Lower lobe of right lung (tissue), 2 donors: ENCODE results near the gene SART1. TPM values are rescaled to one million over a fixed set of nuclear protein-coding genes. Genes with fewer than 3 reads are reported as not detected.

Experiments
- ATAC-seq, 2 donors: fragments of 200-7000 bp; cut with Tn5 transposase; one replicate each; pipeline ENCODE4 v1.9.1; 2020 to 2022; ENCODE audit warnings: mild to moderate bottlenecking in 2 of 2, moderate library complexity in 2 of 2
- DNase-seq: peaks from one replicate; pipeline ENCODE4 v3.0.0-alpha.2; 2020
- H3K27ac ChIP-seq: fragments of 200-600 bp; one replicate; pipeline ENCODE4 v1.8.0; 2022
- H3K27me3 ChIP-seq: fragments of 200-600 bp; one replicate; pipeline ENCODE4 v1.8.0; 2022; ENCODE audit warnings: low read depth
- H3K36me3 ChIP-seq: fragments of 200-600 bp; one replicate; pipeline ENCODE4 v1.8.0; 2022; ENCODE audit warnings: mild to moderate bottlenecking
- H3K4me1 ChIP-seq: fragments of 200-600 bp; one replicate; pipeline ENCODE4 v1.8.0; 2022
- H3K4me3 ChIP-seq: fragments of 200-600 bp; one replicate; pipeline ENCODE4 v1.8.0; 2022; ENCODE audit warnings: mild to moderate bottlenecking
- H3K9me3 ChIP-seq: fragments of 200-600 bp; one replicate; pipeline ENCODE4 v1.8.0; 2022
- intact Hi-C: fragments of 100-400 bp; cut with DNase I; formaldehyde crosslinking; loops from one replicate; pipeline ENCODE4 v1.11.0; 2022
- total RNA-seq: library from RNA; stranded (reverse); fragmentation: NEBNext Ultra II Directional; extraction: Animal tissue kit (Norgen Biotek cat#: 25700); gene quantifications from one replicate; pipeline ENCODE4 v1.2.1, GENCODE V29; 2021
- TF ChIP-seq, protein P1 (sequence below): fragments of 200-600 bp; IDR thresholded peaks from one replicate; pipeline ENCODE4 v1.8.0; 2022; ENCODE audit warnings: antibody characterized with exemption, mild to moderate bottlenecking
- donor health status: DM: no; HTN: yes; CAD: no; lungs with severe emphysema.

The SART1 gene
- total RNA-seq, 1 donor from 2014 or later = 51.0 TPM

DNA sequence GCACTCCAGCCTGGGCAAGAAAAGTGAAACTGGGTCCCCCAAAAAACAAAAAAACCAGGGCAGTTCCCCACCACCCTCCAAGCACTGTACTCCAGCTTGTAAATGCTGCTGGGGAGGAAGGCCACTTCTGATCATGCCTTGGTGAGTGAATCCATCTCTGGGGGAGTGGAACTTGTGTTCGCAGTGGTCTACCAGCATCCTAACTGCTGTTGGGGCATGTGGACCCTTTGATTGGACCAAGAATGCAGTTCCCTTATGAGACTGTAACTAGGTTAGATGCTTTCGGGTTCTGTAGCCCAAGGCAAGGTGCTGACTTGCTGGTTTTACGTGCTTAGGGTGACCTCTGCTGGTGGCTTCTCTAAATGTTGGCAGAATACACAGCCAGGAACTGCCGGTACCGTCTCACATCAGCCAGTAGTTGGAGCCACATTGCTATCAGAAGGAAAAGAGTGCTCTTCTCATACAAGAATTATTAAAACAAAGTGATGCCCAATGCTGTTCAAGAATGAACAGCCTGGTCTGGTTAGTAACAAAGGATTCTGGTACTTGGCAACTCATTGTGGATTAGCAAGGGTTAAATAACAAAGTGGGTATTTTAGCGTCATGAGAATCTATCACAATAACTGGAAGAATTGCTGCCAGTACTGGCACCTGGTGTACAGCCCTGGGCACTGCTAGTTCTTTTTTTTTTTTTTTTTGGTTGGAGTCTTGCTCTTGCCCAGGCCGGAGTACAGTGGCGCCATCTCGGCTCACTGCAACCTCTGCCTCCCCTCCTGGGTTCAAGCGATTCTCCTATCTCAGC lies 27.5 kb downstream of the SART1 start:
- intact Hi-C loops = loop anchor here (10.0 kb wide), 1 partner anchor 104 kb away; the partner anchor contains the start of gene FIBP
- ATAC-seq (peak; percentile 97 to 98), DNase-seq (peak; percentile 76)
- Histone ChIP-seq H3K27me3 (no peaks in the 10 kb centered on the region), H3K4me3 (no peak overlapping the region), H3K27ac (no peak overlapping the region), H3K36me3 (peaks cover 4% of the 10 kb centered on the region), H3K4me1 (no peaks in the 10 kb centered on the region), H3K9me3 (no peaks in the 10 kb centered on the region)
- TF ChIP-seq, protein P1, sequence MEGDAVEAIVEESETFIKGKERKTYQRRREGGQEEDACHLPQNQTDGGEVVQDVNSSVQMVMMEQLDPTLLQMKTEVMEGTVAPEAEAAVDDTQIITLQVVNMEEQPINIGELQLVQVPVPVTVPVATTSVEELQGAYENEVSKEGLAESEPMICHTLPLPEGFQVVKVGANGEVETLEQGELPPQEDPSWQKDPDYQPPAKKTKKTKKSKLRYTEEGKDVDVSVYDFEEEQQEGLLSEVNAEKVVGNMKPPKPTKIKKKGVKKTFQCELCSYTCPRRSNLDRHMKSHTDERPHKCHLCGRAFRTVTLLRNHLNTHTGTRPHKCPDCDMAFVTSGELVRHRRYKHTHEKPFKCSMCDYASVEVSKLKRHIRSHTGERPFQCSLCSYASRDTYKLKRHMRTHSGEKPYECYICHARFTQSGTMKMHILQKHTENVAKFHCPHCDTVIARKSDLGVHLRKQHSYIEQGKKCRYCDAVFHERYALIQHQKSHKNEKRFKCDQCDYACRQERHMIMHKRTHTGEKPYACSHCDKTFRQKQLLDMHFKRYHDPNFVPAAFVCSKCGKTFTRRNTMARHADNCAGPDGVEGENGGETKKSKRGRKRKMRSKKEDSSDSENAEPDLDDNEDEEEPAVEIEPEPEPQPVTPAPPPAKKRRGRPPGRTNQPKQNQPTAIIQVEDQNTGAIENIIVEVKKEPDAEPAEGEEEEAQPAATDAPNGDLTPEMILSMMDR = peak; percentile 91

DNA sequence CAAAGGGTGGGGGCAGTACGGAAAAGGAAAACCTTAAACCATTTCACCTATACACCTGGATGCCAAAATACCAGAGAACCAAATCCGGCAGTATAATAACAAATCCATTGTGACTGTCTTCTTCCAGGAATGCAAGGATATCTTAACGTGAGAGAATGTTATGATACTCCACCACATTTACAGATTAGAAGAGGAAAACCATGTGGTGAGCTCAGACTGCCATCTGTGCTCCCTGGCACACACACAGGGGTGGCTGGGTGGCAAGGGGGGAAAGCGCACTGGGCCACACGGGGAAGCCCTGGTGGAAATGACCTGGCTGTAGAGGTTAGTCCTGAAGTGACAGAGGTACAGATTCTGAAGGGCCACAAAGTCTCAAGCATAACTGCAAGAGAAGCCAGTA lies 30.5 kb downstream of the SART1 start:
- H3K4me1 ChIP-seq = no peaks in the 10 kb centered on the region
- H3K36me3 ChIP-seq = peaks cover 15% of the 10 kb centered on the region
- no peak for DNase-seq
- intact Hi-C loops = no loop called here
- no peak for ATAC-seq
- no peaks in the 10 kb centered on the region for H3K27me3 ChIP-seq
- H3K27ac ChIP-seq = no peak overlapping the region
- no peaks in the 10 kb centered on the region for H3K9me3 ChIP-seq
- H3K4me3 ChIP-seq = no peak overlapping the region
- TF ChIP-seq, protein P1 = no peak

DNA sequence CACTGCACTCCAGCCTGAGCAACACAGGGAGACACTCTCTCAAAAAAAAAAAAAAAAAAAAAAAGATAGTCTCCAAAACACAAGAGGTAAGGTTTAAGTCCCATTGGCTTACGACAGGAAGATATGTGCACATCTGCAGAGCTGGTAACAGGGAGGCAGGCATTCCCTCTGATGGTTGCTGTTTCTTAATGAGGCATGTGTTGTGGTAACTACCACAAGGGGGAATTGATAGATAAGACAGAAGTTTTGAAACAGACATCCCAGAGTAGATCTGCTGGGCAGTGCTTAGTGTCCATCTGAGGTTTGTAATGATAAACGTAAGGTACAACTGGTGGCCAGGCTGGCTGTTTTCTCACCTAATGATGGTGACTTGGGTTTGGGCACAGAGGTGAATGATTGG lies 35.8 kb downstream of the SART1 start:
- no peak overlapping the region for H3K27ac ChIP-seq
- H3K36me3 ChIP-seq = peaks cover 45% of the 10 kb centered on the region
- TF ChIP-seq, protein P1 = no peak
- intact Hi-C loops = no loop called here
- no peaks in the 10 kb centered on the region for H3K27me3 ChIP-seq
- H3K9me3 ChIP-seq = no peaks in the 10 kb centered on the region
- H3K4me1 ChIP-seq = peaks cover 15% of the 10 kb centered on the region
- no peak for ATAC-seq
- no peak for DNase-seq
- no peak overlapping the region for H3K4me3 ChIP-seq

DNA sequence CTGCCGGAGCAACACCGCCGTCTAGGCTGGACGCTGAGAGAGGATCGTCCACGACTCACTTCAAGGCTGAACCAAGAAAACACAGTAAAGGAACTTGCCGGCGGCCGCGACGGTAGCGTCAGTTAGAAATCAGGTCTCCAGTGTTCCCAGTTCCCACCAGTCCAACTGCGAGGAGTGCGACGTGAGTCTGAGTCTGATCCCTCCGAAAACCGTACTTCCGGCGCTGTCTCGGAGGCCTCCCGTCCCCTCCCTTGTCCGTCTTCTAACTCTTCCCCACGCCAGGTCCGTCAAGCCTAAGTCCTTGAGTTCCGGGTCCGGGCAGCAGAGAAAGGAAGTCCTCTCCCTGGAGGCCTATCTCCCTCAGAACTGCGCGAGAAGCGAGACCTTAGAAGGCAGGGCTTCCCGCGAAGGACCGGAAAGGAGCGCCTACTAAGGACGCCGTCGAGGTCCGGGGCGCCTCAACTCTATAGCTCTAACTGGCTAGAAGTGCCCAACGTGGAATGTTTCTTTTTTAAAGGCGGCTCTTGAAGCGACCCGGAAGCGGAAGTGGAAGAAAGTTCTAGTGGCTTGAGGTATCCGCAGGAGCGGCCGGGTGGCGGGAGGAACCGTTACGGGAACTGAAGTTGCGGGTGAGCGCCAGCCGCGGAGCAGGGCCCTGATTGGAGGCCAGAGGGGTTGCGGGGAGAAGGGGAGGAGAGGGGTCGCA lies 40.6 kb downstream of the SART1 start, which contains the start of the genes BANF1 and EIF1AD:
Gene BANF1, plus strand, starts transcription at position 562 of the 706 bp plus-strand sequence. CDS start 748 bp downstream, outside the sequence.
Gene EIF1AD, minus strand, starts transcription at position 216 of the 706 bp plus-strand sequence. CDS start 1,768 bp downstream, outside the sequence.
- peak within 1 kb of the TSS; percentile 89 for H3K27ac ChIP-seq
- intact Hi-C loops = no loop called here
- H3K4me3 ChIP-seq = peak within 1 kb of the TSS; percentile 79
- H3K9me3 ChIP-seq = no peaks in the 10 kb centered on the region
- TF ChIP-seq, protein P1 = no peak
- H3K4me1 ChIP-seq = peaks cover 24% of the 10 kb centered on the region
- no peaks in the 10 kb centered on the region for H3K27me3 ChIP-seq
- DNase-seq = peak; percentile 92
- peaks cover 50% of the 10 kb centered on the region for H3K36me3 ChIP-seq
- peak; percentile 95 to 96 for ATAC-seq

DNA sequence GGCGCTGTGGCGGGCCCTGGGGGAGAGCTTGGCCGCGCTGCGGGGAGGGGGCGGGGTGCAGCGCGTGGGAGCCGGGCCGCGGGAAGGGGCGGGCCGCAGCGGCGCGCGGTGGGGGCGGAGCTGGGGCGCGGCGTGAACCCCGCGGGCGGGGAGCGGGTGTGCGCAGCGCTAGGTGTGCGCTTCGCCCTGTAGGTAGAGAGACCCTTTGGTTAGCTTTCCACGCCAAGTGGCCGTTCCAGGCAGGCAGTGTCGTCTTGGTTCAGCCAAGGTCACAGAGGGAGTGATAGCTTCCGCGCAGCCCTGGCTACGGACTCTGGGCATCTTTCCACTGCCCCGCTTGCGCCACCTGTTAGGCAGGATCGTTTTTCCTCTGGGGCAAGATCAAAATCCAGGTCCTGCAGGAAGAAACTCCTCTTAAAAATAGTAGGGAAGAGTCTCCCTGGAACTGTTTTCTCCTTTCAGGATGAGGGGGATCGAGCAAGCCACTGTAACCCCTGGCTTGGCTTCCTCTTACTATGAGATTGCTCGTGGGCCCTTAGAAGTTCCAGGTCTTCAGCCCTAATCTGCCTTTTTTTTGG lies 41.2 kb downstream of the SART1 start:
- H3K4me1 ChIP-seq = peaks cover 24% of the 10 kb centered on the region
- DNase-seq (peak; percentile 73), ATAC-seq (peak; percentile 88 to 94)
- no peaks in the 10 kb centered on the region for H3K9me3 ChIP-seq
- H3K36me3 ChIP-seq = peaks cover 44% of the 10 kb centered on the region
- H3K27me3 ChIP-seq = no peaks in the 10 kb centered on the region
- H3K27ac ChIP-seq = peak overlapping the region; percentile 89
- TF ChIP-seq, protein P1 = no peak
- H3K4me3 ChIP-seq = peak overlapping the region; percentile 79
- intact Hi-C loops = no loop called here
